Esophagus squamous epithelium (tissue), 5 donors: ENCODE results near the gene TMEM178B. TPM values are rescaled to one million over a fixed set of nuclear protein-coding genes. Genes with fewer than 3 reads are reported as not detected.

Experiments
- DNase-seq: peaks from one replicate; lab custom pipeline; 2025; lab: John Stamatoyannopoulos, UW
- H3K27ac ChIP-seq, 4 donors: fragments of 200-600 bp; sonication (generic); one replicate each; pipeline ENCODE4 v1.5.1; 2016 to 2019; ENCODE audit warnings: mild to moderate bottlenecking in 1 of 4
- H3K27me3 ChIP-seq, 4 donors: fragments of 200-600 bp; sonication (generic); 1 replicate in 3 of 4; 2 replicates in 1 of 4; pipeline versions ENCODE4 v1.5.1 to v1.6.0; 2017 to 2021; ENCODE audit warnings: antibody characterized with exemption in 1 of 4
- H3K36me3 ChIP-seq, 3 donors: fragments of 200-600 bp; sonication (generic); one replicate each; pipeline ENCODE4 v1.5.1; 2016 to 2019
- H3K4me1 ChIP-seq, 3 donors: fragments of 200-600 bp; sonication (generic); one replicate each; pipeline ENCODE4 v1.5.1; 2017 to 2019
- H3K4me3 ChIP-seq, 4 donors: fragments of 200-600 bp; sonication (generic); 1 replicate in 3 of 4; 2 replicates in 1 of 4; pipeline ENCODE4 v1.5.1; 2016 to 2019; ENCODE audit warnings: mild to moderate bottlenecking in 2 of 4, moderate library complexity in 1 of 4
- H3K9me3 ChIP-seq, 3 donors: fragments of 200-600 bp; sonication (generic); one replicate each; pipeline ENCODE4 v1.5.1; 2016 to 2019
- POLR2A ChIP-seq, 4 donors: fragments of 450-650 bp; IDR thresholded peaks; one replicate each; pipeline ENCODE4 v1.6.1; 2017; ENCODE audit warnings: antibody characterized with exemption in 4 of 4, mild to moderate bottlenecking in 4 of 4, moderate library complexity in 3 of 4
- WGBS, 2 donors: methylation state at CpG; one replicate each; pipeline ENCODE4 v1.1.5; 2018; 5-methylcytosine and 5-hydroxymethylcytosine counted together
- intact Hi-C: fragments of 100-400 bp; cut with DNase I; formaldehyde crosslinking; loops from one replicate; pipeline ENCODE4 v1.15.0; 2022
- total RNA-seq, 4 donors: library from RNA; depleted of rRNA; stranded (reverse); fragments of >200 nt; gene quantifications; one replicate each; pipeline ENCODE4 v1.1.0, GENCODE V29; 2016
- TF ChIP-seq, protein P1 (sequence below), 6 experiments: fragments of 450-650 bp in 4 of 6; fragments of 200-600 bp in 2 of 6; sonication (generic) in 2 of 6; IDR thresholded peaks; one replicate each; pipeline ENCODE4 v1.5.1; 2016 to 2019; ENCODE audit warnings: antibody characterized with exemption in 6 of 6, mild to moderate bottlenecking in 4 of 6, moderate library complexity in 4 of 6
- donor health status: DM: yes; HTN: yes; CAD: no.

The TMEM178B gene
- total RNA-seq, 4 donors from 2014 or later, result 0.95 to 1.7 (median 1.2) TPM

GRCh38 chr7:141407893-141408292 lies 334.0 kb downstream of the TMEM178B start:
- Histone ChIP-seq H3K36me3 (no peaks in the 10 kb centered on the region), H3K27ac (no peak overlapping the region), H3K27me3 (no peaks in the 10 kb centered on the region), H3K4me3 (no peak overlapping the region), H3K9me3 (no peaks in the 10 kb centered on the region), H3K4me1 (no peaks in the 10 kb centered on the region)
- 76 to 80% methylated on average over 3 of the region's 3 CpGs for WGBS, 2 donors
- TF ChIP-seq POLR2A (IDR thresholded peaks at IDR 0.05), result no peak
- TF ChIP-seq, protein P1, sequence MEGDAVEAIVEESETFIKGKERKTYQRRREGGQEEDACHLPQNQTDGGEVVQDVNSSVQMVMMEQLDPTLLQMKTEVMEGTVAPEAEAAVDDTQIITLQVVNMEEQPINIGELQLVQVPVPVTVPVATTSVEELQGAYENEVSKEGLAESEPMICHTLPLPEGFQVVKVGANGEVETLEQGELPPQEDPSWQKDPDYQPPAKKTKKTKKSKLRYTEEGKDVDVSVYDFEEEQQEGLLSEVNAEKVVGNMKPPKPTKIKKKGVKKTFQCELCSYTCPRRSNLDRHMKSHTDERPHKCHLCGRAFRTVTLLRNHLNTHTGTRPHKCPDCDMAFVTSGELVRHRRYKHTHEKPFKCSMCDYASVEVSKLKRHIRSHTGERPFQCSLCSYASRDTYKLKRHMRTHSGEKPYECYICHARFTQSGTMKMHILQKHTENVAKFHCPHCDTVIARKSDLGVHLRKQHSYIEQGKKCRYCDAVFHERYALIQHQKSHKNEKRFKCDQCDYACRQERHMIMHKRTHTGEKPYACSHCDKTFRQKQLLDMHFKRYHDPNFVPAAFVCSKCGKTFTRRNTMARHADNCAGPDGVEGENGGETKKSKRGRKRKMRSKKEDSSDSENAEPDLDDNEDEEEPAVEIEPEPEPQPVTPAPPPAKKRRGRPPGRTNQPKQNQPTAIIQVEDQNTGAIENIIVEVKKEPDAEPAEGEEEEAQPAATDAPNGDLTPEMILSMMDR (IDR thresholded peaks at IDR 0.05), result no peak
- intact Hi-C loops, result no loop called here
- no peak for DNase-seq

DNA sequence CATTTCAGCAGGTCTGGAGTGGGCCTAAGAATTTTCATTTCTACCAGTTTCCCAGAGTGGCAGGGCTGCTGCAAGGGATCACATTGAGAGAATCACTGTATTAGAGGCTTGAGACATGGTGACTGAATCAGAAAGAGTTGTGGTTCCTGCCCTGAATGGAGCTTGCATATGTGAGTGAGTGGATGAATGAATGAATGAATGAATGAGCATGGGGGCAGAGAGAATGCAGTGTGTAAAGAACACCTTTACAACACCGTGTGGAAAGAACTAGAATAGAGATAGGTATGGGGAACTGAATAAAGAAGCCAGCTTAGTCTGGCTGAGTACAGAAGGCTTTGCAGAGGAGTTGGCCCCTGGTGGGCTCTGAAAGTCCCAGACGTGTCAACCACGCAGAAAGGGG lies 334.6 kb downstream of the TMEM178B start:
- Histone ChIP-seq H3K36me3 (no peaks in the 10 kb centered on the region), H3K27me3 (no peaks in the 10 kb centered on the region), H3K27ac (no peak overlapping the region), H3K4me1 (no peaks in the 10 kb centered on the region), H3K4me3 (no peak overlapping the region), H3K9me3 (no peaks in the 10 kb centered on the region)
- WGBS, 2 donors, result 66 to 68% methylated on average over 3 of the region's 3 CpGs
- intact Hi-C loops, result no loop called here
- TF ChIP-seq, protein P1 (IDR thresholded peaks at IDR 0.05), result no peak
- TF ChIP-seq POLR2A (IDR thresholded peaks at IDR 0.05), result no peak
- DNase-seq, result no peak

DNA sequence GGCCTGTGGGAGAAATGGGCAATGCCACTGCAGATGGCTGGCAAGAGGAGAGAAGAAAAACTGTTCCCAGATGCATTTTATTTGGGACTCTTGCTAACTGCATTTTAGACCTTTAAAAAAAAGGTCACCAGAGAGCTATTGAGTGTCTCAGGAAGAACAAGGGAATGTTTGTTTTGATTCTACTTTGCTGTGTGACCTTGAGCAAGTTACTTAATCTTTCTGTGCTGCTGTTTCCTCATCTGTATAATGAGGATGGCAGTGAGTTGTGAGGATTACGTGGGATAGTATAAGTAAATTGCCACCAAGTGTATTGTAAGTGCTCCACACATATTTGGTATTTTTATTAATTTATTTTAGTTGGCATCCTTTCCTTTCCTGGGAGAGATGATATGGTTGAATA lies 335.4 kb downstream of the TMEM178B start:
- no peaks in the 10 kb centered on the region for H3K27me3 ChIP-seq
- DNase-seq, result no peak
- intact Hi-C loops, result no loop called here
- H3K36me3 ChIP-seq, result no peaks in the 10 kb centered on the region
- no peaks in the 10 kb centered on the region for H3K9me3 ChIP-seq
- H3K27ac ChIP-seq, result no peak overlapping the region
- H3K4me3 ChIP-seq, result no peak overlapping the region
- TF ChIP-seq POLR2A (IDR thresholded peaks at IDR 0.05), result no peak
- TF ChIP-seq, protein P1 (IDR thresholded peaks at IDR 0.05), result no peak
- H3K4me1 ChIP-seq, result no peaks in the 10 kb centered on the region
- WGBS, 2 donors, result 62 to 71% methylated on average over 1 of the region's 1 CpG

DNA sequence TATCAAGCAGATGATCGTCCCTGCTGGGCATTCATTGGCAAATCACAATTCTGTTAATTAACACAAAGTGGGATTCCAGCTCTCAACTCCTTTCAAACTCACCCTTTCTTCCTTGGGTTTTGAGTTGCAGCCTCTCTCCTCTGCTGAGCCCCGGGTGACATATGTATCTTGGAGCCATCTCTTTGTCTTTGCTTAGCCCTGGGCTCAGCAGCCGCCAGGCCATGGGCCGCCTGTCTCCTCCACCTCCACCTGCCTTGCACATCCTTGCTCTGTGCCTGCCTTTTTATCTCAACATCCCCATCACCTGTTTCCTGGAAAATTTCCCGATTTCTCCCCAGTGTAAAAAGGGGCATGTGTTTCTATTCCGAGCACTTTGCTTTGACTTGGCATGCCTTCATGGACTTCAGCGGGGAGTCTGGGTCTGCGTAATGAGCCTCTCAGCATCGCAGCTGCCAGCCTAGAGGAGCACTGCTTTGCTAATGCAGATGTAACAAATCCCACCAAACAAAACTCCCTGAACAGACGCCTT lies 336.0 kb downstream of the TMEM178B start:
- Histone ChIP-seq H3K27me3 (no peaks in the 10 kb centered on the region), H3K4me1 (no peaks in the 10 kb centered on the region), H3K9me3 (no peaks in the 10 kb centered on the region), H3K36me3 (no peaks in the 10 kb centered on the region), H3K27ac (no peak overlapping the region), H3K4me3 (no peak overlapping the region)
- intact Hi-C loops, result no loop called here
- WGBS, 2 donors, result 34 to 49% methylated on average over 10 of the region's 10 CpGs
- no peak for DNase-seq
- TF ChIP-seq, protein P1 (IDR thresholded peaks at IDR 0.05), result no peak
- no peak for TF ChIP-seq POLR2A (IDR thresholded peaks at IDR 0.05)

- no peak overlapping the region for H3K27ac ChIP-seq
- no peaks in the 10 kb centered on the region for H3K27me3 ChIP-seq
- 91 to 94% methylated on average over 7 of the region's 7 CpGs for WGBS, 2 donors
These were observed 336.6 kb downstream of the TMEM178B start for GRCh38 chr7:141410353-141411000.

More at GRCh38 chr7:141410353-141411000, 336.6 kb downstream of the TMEM178B start:
- Histone ChIP-seq H3K9me3 (no peaks in the 10 kb centered on the region), H3K4me1 (no peaks in the 10 kb centered on the region), H3K36me3 (no peaks in the 10 kb centered on the region), H3K4me3 (no peak overlapping the region)
- intact Hi-C loops, result no loop called here
- TF ChIP-seq, protein P1 (IDR thresholded peaks at IDR 0.05), result no peak
- no peak for TF ChIP-seq POLR2A (IDR thresholded peaks at IDR 0.05)
- DNase-seq, result no peak
